ENCODE results near the gene QPCT. TPM values are rescaled to one million over a fixed set of nuclear protein-coding genes. Genes with fewer than 3 reads are reported as not detected.

Gene QPCT
- total RNA-seq, 1 experiment from 2014 or later: not detected

DNA sequence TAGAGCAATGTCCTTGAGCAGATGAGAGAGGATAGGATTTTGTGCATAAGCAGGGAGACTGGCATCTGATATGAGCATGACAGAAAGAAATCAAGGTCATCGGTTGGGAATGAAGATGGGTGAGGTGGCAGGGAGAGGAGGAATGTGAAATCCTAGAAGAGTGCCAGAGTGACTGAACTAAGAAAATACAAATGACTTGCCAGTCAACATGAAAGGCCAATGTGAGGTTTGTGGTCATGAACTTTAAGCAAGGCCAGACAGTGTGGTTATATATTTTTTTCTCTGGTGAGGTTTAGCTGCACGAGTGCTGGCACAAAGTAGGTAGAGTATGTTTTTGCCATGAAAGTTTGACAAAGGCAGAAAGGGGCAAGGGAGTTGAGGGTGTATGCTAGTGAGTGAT, 21.2 kb downstream of the QPCT start:
- H3K4me2 ChIP-seq (ENCODE audit: insufficient read depth, insufficient read length, low read length): no peak overlapping the region
- H4K5ac ChIP-seq (ENCODE audit: insufficient read length, low read depth, low read length): no peak overlapping the region
- no peaks in the 10 kb centered on the region for H3K9me3 Mint-ChIP-seq
- no peaks in the 10 kb centered on the region for H3K36me3 Mint-ChIP-seq (ENCODE audit: insufficient read depth in 1 of 3, low read depth in 3 of 3)
- no peak for DNase-seq
- no peak overlapping the region for H2BK20ac ChIP-seq (ENCODE audit: low read depth, low read length, poor library complexity, severe bottlenecking)
- no peak overlapping the region for H2BK15ac ChIP-seq (ENCODE audit: low read depth, low read length)
- H3K79me1 ChIP-seq (ENCODE audit: insufficient read depth, low read depth, low read length, poor library complexity, severe bottlenecking): no peaks in the 10 kb centered on the region
- no peak overlapping the region for H3K23ac ChIP-seq (ENCODE audit: insufficient read length, low read depth, low read length)
- H2AK5ac ChIP-seq (ENCODE audit: insufficient read length, low read length): no peak overlapping the region
- no peak overlapping the region for H2AFZ ChIP-seq (ENCODE audit: low read length)
- H3K4ac ChIP-seq (ENCODE audit: low read depth, low read length): no peak overlapping the region
- no peak overlapping the region for H3K9ac ChIP-seq (ENCODE audit: extremely low read depth, insufficient read length, low read length)
- H3K4me1 ChIP-seq (ENCODE audit: insufficient read depth, low read length): no peaks in the 10 kb centered on the region; the same call in 1 of the 2 replicates
- no peak overlapping the region for H2BK120ac ChIP-seq (ENCODE audit: low read depth, low read length, poor library complexity, severe bottlenecking)
- no peak overlapping the region for H3K27ac Mint-ChIP-seq
- no CpG with 5 or more reads among the region's 2 CpGs for WGBS (ENCODE audit: extremely low coverage, insufficient read length, low lambda C conversion rate)
- H4K20me1 ChIP-seq (ENCODE audit: control insufficient read depth, insufficient read depth, insufficient read length): no peaks in the 10 kb centered on the region
- no peak overlapping the region for H3K4me3 Mint-ChIP-seq
- no peak overlapping the region for H3T11ph ChIP-seq (ENCODE audit: low read length)
- H4K91ac ChIP-seq (ENCODE audit: insufficient read length, low read depth, low read length): no peak overlapping the region
- H3K14ac ChIP-seq (ENCODE audit: insufficient read depth, low read length): no peak overlapping the region
- H3K27me3 Mint-ChIP-seq (ENCODE audit: low read depth): no peaks in the 10 kb centered on the region
- H2BK12ac ChIP-seq (ENCODE audit: insufficient read length, low read depth, low read length): no peak overlapping the region
- H2BK5ac ChIP-seq (ENCODE audit: insufficient read length, low read length): no peak overlapping the region
- H3K18ac ChIP-seq (ENCODE audit: insufficient read length, low read depth, low read length): no peak overlapping the region
- H3K79me2 ChIP-seq (ENCODE audit: insufficient read depth, low read length): no peaks in the 10 kb centered on the region
- TF ChIP-seq, protein P1, sequence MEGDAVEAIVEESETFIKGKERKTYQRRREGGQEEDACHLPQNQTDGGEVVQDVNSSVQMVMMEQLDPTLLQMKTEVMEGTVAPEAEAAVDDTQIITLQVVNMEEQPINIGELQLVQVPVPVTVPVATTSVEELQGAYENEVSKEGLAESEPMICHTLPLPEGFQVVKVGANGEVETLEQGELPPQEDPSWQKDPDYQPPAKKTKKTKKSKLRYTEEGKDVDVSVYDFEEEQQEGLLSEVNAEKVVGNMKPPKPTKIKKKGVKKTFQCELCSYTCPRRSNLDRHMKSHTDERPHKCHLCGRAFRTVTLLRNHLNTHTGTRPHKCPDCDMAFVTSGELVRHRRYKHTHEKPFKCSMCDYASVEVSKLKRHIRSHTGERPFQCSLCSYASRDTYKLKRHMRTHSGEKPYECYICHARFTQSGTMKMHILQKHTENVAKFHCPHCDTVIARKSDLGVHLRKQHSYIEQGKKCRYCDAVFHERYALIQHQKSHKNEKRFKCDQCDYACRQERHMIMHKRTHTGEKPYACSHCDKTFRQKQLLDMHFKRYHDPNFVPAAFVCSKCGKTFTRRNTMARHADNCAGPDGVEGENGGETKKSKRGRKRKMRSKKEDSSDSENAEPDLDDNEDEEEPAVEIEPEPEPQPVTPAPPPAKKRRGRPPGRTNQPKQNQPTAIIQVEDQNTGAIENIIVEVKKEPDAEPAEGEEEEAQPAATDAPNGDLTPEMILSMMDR (conservative IDR thresholded peaks at IDR 0.05): no peak
- H3K4me1 Mint-ChIP-seq: no peaks in the 10 kb centered on the region
- H3K23me2 ChIP-seq (ENCODE audit: insufficient read length, low read depth, low read length, poor library complexity, severe bottlenecking): no peaks in the 10 kb centered on the region
- H3K9me3 ChIP-seq (ENCODE audit: control insufficient read depth, low read depth, low read length): no peaks in the 10 kb centered on the region
- H3K27ac ChIP-seq (ENCODE audit: insufficient read length, low read depth, low read length): no peak overlapping the region
- H3K56ac ChIP-seq (ENCODE audit: insufficient read length, low read depth, low read length): no peak overlapping the region
- no peaks in the 10 kb centered on the region for H3K27me3 ChIP-seq (ENCODE audit: insufficient read depth, low read length)
- H4K8ac ChIP-seq (replicated peaks; ENCODE audit: insufficient read length, low read depth, low read length): no peak overlapping the region

Measured in H9 (cell line).